Loucy (cell line): ENCODE results near the gene PPP1R26.

Experiments
- H2AFZ ChIP-seq: fragments of 200-600 bp; sonication (generic); 2 replicates; pipeline ENCODE4 v1.6.0; 2016; ENCODE audit warnings: antibody characterized with exemption, mild to moderate bottlenecking, low read length, moderate library complexity
- H3F3A ChIP-seq: fragments of 200-600 bp; 2 replicates; pipeline ENCODE4 v1.6.0; 2016; ENCODE audit warnings: antibody characterized with exemption, low read depth, mild to moderate bottlenecking
- H3K27me3 ChIP-seq: fragments of 200-600 bp; sonication (generic); 2 replicates; pipeline ENCODE4 v1.6.1; 2014; ENCODE audit warnings: low read length, mild to moderate bottlenecking; ENCODE audit not compliant: insufficient read depth, poor library complexity, severe bottlenecking
- H3K36me3 ChIP-seq: fragments of 200-600 bp; sonication (generic); 2 replicates; pipeline ENCODE4 v1.6.1; 2016; ENCODE audit warnings: low read length; ENCODE audit not compliant: insufficient read depth
- H3K4me1 ChIP-seq: fragments of 200-600 bp; sonication (generic); 2 replicates; pipeline ENCODE4 v1.5.1; 2014; ENCODE audit warnings: low read length, mild to moderate bottlenecking; ENCODE audit not compliant: insufficient read depth, poor library complexity, severe bottlenecking
- H3K4me2 ChIP-seq: fragments of 200-600 bp; sonication (generic); 2 replicates; pipeline ENCODE4 v1.6.0; 2014; ENCODE audit warnings: antibody characterized with exemption, low read length, low read depth, mild to moderate bottlenecking; ENCODE audit not compliant: poor library complexity, severe bottlenecking
- H3K4me3 ChIP-seq: fragments of 200-600 bp; sonication (generic); 2 replicates; pipeline ENCODE4 v1.5.1; 2014; ENCODE audit warnings: low read length, mild to moderate bottlenecking, mixed read lengths; ENCODE audit not compliant: poor library complexity, severe bottlenecking
- H3K79me2 ChIP-seq: fragments of 200-600 bp; sonication (generic); 2 replicates; pipeline ENCODE4 v1.6.1; 2014; ENCODE audit warnings: low read length; ENCODE audit not compliant: insufficient read depth
- H3K9ac ChIP-seq: fragments of 200-600 bp; sonication (generic); 2 replicates; pipeline ENCODE4 v1.6.0; 2014; ENCODE audit warnings: mild to moderate bottlenecking, low read depth, low read length, moderate library complexity; ENCODE audit not compliant: poor library complexity, severe bottlenecking
- H3K9me2 ChIP-seq: fragments of 200-600 bp; sonication (generic); replicated peaks from 2 replicates; pipeline ENCODE4 v1.6.1; 2016; ENCODE audit warnings: low read depth, low read length, mixed read lengths
- H3K9me3 ChIP-seq: fragments of 200-600 bp; sonication (generic); 2 replicates; pipeline ENCODE4 v1.6.1; 2014; ENCODE audit warnings: mild to moderate bottlenecking, antibody characterized with exemption, low read length, low read depth; ENCODE audit not compliant: insufficient read depth
- H4K20me1 ChIP-seq: fragments of 200-600 bp; sonication (generic); 2 replicates; pipeline ENCODE4 v1.6.0; 2014; ENCODE audit warnings: antibody characterized with exemption, low read length, mild to moderate bottlenecking; ENCODE audit not compliant: insufficient read depth, poor library complexity, severe bottlenecking
- EZH2phosphoT487 ChIP-seq: fragments of 200-600 bp; IDR thresholded peaks from 2 replicates; pipeline ENCODE4 v1.6.1; 2018; ENCODE audit warnings: antibody characterized with exemption, mild to moderate bottlenecking, moderate library complexity, borderline replicate concordance
- TF ChIP-seq, protein P1 (sequence below): fragments of 200-600 bp; sonication (generic); conservative IDR thresholded peaks from 2 replicates; pipeline ENCODE4 v1.5.1; 2014; ENCODE audit warnings: mild to moderate bottlenecking, antibody characterized with exemption, low read length

PPP1R26 gene

DNA sequence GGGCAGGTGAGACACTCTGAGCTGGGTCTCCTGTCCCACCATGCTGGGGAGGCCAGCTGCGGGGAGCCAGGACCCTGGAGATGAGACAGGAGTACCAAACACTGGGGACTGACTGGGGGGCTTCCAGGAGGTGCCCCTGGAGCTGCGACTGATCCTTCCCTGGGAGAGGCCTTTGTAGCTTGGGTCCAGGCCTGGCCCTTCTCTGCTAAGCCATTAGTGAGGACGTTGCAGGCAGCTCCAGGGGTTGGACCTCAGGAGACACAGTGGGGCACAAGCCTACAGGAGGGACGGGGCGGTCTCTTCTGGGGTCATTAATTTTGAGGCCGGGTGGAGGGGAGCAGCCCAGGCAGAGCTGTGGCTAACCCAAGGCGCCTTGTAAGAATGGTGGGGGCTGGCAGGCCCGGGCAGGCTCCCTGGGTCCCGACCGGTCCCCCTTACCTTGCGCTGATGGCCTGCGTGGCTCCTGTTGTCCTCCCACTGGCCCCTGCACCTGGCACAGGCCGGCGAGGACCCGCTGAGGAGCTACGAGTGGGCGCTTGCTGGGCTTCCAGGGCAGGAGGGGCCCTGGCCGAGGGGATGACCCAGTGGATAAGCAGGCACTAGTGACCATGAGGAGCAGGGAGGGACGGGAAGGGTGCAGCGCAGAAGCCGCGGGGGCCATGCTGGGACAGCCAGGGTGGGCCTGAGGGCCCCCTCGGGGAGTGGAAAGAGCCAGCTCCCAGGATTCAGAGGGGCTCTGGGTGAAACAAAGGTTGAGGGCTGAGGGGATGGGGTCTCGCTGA, 26.0 kb downstream of the PPP1R26 start:
- no peaks in the 10 kb centered on the region for H3F3A ChIP-seq
- H3K9ac ChIP-seq, result no peak overlapping the region
- H3K36me3 ChIP-seq, result peaks cover 24% of the 10 kb centered on the region; the same call in 1 of the 2 replicates
- H3K4me1 ChIP-seq, result peaks cover 5% of the 10 kb centered on the region
- TF ChIP-seq, protein P1, sequence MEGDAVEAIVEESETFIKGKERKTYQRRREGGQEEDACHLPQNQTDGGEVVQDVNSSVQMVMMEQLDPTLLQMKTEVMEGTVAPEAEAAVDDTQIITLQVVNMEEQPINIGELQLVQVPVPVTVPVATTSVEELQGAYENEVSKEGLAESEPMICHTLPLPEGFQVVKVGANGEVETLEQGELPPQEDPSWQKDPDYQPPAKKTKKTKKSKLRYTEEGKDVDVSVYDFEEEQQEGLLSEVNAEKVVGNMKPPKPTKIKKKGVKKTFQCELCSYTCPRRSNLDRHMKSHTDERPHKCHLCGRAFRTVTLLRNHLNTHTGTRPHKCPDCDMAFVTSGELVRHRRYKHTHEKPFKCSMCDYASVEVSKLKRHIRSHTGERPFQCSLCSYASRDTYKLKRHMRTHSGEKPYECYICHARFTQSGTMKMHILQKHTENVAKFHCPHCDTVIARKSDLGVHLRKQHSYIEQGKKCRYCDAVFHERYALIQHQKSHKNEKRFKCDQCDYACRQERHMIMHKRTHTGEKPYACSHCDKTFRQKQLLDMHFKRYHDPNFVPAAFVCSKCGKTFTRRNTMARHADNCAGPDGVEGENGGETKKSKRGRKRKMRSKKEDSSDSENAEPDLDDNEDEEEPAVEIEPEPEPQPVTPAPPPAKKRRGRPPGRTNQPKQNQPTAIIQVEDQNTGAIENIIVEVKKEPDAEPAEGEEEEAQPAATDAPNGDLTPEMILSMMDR, result no peak
- TF ChIP-seq EZH2phosphoT487, result no peak
- H2AFZ ChIP-seq, result no peak overlapping the region
- H3K27me3 ChIP-seq, result peaks cover 3% of the 10 kb centered on the region
- H4K20me1 ChIP-seq, result peaks cover 34% of the 10 kb centered on the region
- no peaks in the 10 kb centered on the region for H3K9me3 ChIP-seq
- H3K9me2 ChIP-seq, result no peaks in the 10 kb centered on the region
- H3K4me2 ChIP-seq, result no peak overlapping the region
- H3K4me3 ChIP-seq, result no peak overlapping the region
- peaks cover 24% of the 10 kb centered on the region for H3K79me2 ChIP-seq

DNA sequence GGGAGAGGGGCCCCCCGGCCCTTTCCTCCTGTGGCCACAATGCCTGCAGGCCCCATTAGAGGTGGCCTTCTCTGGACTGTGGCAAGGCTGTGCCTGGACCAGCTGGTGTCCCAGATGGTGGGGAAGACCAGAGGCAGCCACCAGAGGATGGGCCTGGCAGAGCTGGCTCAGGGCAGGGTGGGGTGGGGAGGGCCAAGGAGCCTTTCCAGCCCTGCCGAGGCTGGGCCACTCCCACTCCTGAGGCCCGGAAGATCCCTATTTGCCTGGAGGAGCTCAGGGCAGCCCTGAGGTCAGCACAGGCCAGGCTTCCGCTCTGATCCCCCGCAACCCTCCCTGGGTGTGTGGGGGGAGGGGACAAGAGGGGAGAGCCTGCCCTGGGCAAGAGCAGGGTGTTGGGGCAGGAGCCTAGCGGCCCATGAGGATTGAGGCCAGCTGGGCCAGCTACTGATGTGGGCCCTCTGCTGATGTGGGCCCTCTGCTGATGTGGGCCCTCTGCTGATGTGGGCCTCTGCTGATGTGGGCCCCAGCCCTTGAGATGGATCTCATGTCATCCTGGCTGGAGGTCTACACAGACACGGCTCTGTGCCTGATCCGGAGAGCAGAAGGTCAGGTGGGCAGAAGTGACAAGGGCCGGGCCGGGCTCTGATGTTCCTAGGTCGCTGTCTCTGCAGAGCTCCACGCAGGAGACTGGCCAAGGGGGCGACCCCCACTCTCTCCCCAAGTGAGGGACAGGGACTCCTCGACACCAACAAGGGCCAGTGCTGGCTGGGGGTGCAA, 26.9 kb downstream of the PPP1R26 start:
- Histone ChIP-seq H3K4me2 (no peak overlapping the region), H4K20me1 (peaks cover 26% of the 10 kb centered on the region), H3K9ac (no peak overlapping the region), H3K27me3 (no peaks in the 10 kb centered on the region), H3F3A (no peaks in the 10 kb centered on the region), H3K36me3 (peaks cover 24% of the 10 kb centered on the region; the same call in 1 of the 2 replicates), H3K9me3 (no peaks in the 10 kb centered on the region), H3K9me2 (no peaks in the 10 kb centered on the region), H3K4me3 (no peak overlapping the region), H3K4me1 (peaks cover 5% of the 10 kb centered on the region), H3K79me2 (peaks cover 16% of the 10 kb centered on the region), H2AFZ (no peak overlapping the region)
- TF ChIP-seq, protein P1, result no peak
- no peak for TF ChIP-seq EZH2phosphoT487

DNA sequence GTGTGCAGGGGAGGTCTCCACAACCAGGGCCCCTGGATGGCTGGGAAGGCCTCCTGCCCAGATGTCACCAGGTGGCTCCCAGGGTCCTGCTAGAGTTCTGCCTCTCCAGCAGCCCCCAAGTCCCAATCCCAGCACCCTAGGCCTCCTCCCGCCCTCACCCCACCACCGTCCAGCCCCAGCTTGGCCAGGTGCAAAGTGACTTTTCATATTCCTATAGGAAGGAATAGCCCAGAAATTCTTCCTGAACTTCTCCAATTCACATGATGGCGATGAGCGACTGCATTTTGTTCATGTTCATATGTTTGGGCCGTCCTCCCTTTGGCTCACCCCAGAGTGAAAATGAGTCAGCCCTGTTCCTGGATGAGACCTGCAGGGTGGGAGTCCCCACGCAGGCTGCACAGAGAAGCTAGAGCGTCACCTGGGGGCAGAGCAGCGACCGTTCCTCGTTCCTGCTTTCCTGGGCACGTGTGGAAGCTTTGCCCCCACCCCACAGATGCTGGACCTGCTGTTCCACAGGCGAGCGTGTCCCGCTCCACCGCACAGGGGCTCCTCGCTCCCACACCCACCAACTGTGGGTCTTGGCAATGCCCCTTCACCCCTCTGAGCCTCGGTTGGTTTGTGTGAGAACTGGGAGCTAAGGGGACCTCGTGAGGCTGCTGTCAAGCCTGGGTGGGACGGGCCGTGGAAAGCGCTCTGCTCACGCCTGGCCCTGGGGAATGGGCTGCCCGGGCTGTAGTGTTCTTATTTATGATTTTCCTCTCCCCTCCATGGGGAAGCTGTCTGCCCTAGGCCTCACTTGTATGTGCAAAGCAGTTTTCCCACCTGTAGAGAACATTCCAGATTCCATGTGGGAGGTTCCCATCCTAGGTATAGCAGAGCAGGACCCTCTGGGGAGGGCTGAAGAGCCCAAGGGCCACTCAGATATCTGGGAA, 27.8 kb downstream of the PPP1R26 start:
- H3K9me3 ChIP-seq, result no peaks in the 10 kb centered on the region
- no peak overlapping the region for H3K9ac ChIP-seq
- H3K79me2 ChIP-seq, result peaks cover 8% of the 10 kb centered on the region
- H3K4me2 ChIP-seq, result no peak overlapping the region
- no peak overlapping the region for H3K4me3 ChIP-seq
- H3K4me1 ChIP-seq, result no peaks in the 10 kb centered on the region
- peaks cover 17% of the 10 kb centered on the region for H4K20me1 ChIP-seq
- TF ChIP-seq, protein P1, result no peak
- TF ChIP-seq EZH2phosphoT487, result no peak
- no peaks in the 10 kb centered on the region for H3F3A ChIP-seq
- H3K9me2 ChIP-seq, result no peaks in the 10 kb centered on the region
- H3K36me3 ChIP-seq, result peaks cover 24% of the 10 kb centered on the region; the same call in 1 of the 2 replicates
- no peaks in the 10 kb centered on the region for H3K27me3 ChIP-seq
- H2AFZ ChIP-seq, result no peak overlapping the region
